Colonic mucosa (tissue), 4 donors: ENCODE results near the gene ELMOD2. TPM values are rescaled to one million over a fixed set of nuclear protein-coding genes. Genes with fewer than 3 reads are reported as not detected.

Experiments
- DNase-seq: peaks from one replicate; pipeline ENCODE4 v3.0.0-alpha.2; 2020
- H3K27ac ChIP-seq: fragments of 200-600 bp; one replicate; pipeline ENCODE4 v1.8.0; 2021
- H3K27me3 ChIP-seq: fragments of 200-600 bp; one replicate; pipeline ENCODE4 v1.8.0; 2021
- H3K36me3 ChIP-seq: fragments of 200-600 bp; one replicate; pipeline ENCODE4 v1.8.0; 2021
- H3K4me1 ChIP-seq: fragments of 200-600 bp; one replicate; pipeline ENCODE4 v1.8.0; 2021; ENCODE audit warnings: mild to moderate bottlenecking
- H3K4me3 ChIP-seq: fragments of 200-600 bp; one replicate; pipeline ENCODE4 v1.8.0; 2021
- H3K9ac ChIP-seq, 2 donors: one replicate each; pipeline ENCODE4 v1.7.0; 2013; ENCODE audit warnings: control low read depth in 2 of 2, low read depth in 2 of 2, low read length in 2 of 2
- H3K9me3 ChIP-seq: fragments of 200-600 bp; one replicate; pipeline ENCODE4 v1.8.0; 2021
- intact Hi-C: fragments of 100-400 bp; cut with DNase I; formaldehyde crosslinking; loops from one replicate; pipeline ENCODE4 v1.14.1; 2022
- total RNA-seq, 2 donors: library from RNA; stranded (reverse); fragmentation: NEBNext Ultra II Directional in 1 of 2; extraction: Animal tissue kit (Norgen Biotek cat#: 25700) in 1 of 2; gene quantifications; one replicate each; pipeline ENCODE4 v1.2.1, GENCODE V29; 2021
- TF ChIP-seq, protein P1 (sequence below): fragments of 200-600 bp; IDR thresholded peaks from one replicate; pipeline ENCODE4 v1.8.0; 2022; ENCODE audit warnings: antibody characterized with exemption, mild to moderate bottlenecking
- donor health status: healthy.
- donor health status: DM: no; HTN: no; CAD: no.
- donor health status: DM: no; HTN: no; CAD: no.

Gene ELMOD2
- total RNA-seq, 2 donors from 2014 or later = 21.3 to 27.8 TPM

DNA sequence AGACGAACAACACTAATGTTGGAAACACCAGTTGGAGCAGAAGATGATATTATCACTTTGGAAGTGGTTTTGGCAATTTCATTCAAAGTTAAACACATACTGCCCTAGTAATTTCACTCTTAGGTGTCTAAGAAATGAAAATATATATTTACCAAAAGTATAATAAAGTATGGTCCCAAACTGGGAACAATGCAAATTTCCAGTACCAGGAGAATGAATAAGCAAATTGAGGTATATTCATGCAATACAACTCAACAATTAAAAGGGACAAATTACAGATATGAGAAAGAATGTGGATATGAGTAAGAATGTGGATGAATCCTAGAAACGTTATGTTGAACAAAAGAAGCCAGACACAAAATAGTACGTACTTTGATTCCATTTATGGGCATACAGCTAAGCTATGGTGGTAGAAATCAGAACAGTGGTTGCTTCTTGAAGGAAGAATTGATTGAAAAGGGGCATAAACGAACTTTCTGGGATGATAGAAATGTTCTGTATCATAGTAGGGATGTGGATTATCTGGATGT lies 10.0 kb downstream of the ELMOD2 start:
- Histone ChIP-seq H3K27ac (no peak overlapping the region), H3K4me1 (no peaks in the 10 kb centered on the region), H3K36me3 (no peaks in the 10 kb centered on the region), H3K4me3 (no peak overlapping the region), H3K9me3 (no peaks in the 10 kb centered on the region), H3K27me3 (no peaks in the 10 kb centered on the region), H3K9ac (no peak overlapping the region)
- TF ChIP-seq, protein P1, sequence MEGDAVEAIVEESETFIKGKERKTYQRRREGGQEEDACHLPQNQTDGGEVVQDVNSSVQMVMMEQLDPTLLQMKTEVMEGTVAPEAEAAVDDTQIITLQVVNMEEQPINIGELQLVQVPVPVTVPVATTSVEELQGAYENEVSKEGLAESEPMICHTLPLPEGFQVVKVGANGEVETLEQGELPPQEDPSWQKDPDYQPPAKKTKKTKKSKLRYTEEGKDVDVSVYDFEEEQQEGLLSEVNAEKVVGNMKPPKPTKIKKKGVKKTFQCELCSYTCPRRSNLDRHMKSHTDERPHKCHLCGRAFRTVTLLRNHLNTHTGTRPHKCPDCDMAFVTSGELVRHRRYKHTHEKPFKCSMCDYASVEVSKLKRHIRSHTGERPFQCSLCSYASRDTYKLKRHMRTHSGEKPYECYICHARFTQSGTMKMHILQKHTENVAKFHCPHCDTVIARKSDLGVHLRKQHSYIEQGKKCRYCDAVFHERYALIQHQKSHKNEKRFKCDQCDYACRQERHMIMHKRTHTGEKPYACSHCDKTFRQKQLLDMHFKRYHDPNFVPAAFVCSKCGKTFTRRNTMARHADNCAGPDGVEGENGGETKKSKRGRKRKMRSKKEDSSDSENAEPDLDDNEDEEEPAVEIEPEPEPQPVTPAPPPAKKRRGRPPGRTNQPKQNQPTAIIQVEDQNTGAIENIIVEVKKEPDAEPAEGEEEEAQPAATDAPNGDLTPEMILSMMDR = no peak
- intact Hi-C loops = no loop called here
- DNase-seq = no peak

DNA sequence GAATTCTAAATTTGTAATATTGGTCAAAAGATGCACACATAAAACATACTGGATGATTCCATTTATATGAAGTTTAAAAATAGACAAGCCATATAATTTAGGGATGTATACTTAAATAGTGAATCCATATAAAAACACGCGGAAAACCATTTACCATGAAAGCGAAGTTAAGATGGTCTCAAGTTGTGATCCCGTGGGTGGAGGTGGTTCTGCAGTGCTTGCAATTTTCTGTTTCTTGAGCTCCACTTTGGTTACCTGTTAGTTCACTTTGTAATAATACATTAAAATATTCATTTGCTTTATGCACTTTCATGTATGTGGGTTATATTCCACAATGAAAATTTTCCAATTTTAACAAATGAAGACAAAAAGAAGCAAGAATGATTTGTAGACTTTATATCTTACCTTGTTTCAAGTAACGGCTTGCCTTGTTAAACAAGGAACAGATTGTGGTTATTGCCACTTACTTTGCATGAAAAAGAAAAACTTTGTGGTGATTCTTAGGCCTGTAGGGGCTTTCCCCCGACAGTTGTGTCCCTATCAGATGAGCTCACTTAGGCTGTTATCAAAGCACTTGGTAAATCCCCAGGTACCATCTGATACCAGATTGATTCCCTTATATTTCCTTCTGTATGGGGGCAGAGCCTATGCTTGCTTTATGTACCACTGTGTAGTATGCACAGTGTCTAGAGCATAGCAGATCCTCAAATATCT lies 32.6 kb downstream of the ELMOD2 start:
- Histone ChIP-seq H3K27me3 (no peaks in the 10 kb centered on the region), H3K4me1 (no peaks in the 10 kb centered on the region), H3K27ac (no peak overlapping the region), H3K4me3 (no peak overlapping the region), H3K9ac (no peak overlapping the region), H3K9me3 (no peaks in the 10 kb centered on the region), H3K36me3 (no peaks in the 10 kb centered on the region)
- intact Hi-C loops = no loop called here
- TF ChIP-seq, protein P1 = no peak
- no peak for DNase-seq

DNA sequence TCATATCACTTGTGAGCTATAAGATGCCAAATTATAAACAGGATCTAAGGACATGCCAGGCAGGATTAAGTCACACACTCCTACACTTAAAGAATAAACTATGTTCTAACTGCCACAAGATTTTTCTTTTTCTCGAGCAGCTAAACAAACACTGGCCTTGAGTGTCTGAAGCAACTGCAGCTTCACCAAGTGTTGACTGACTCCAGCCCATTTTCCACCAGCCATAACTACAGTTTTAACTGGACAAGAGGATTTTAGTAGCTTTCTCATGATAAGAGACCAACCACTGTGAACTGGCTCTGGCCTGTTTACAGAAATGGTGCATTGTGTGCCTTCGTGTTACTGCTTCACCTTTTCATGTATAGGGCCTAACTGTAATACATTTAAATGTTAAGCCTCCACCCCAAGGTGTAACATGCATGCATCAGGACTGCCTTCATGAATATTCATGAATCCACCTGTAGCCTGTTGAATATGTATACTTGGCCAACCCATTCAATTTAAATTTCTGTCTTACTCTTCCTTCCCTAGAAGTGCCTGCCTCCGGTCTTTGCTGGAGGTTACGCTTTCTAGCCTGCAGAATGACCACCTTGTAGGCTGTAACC lies 34.0 kb downstream of the ELMOD2 start:
- Histone ChIP-seq H3K9me3 (no peaks in the 10 kb centered on the region), H3K4me3 (no peak overlapping the region), H3K27me3 (no peaks in the 10 kb centered on the region), H3K36me3 (no peaks in the 10 kb centered on the region), H3K4me1 (no peaks in the 10 kb centered on the region), H3K9ac (no peak overlapping the region), H3K27ac (no peak overlapping the region)
- TF ChIP-seq, protein P1 = no peak
- intact Hi-C loops = no loop called here
- DNase-seq = no peak

DNA sequence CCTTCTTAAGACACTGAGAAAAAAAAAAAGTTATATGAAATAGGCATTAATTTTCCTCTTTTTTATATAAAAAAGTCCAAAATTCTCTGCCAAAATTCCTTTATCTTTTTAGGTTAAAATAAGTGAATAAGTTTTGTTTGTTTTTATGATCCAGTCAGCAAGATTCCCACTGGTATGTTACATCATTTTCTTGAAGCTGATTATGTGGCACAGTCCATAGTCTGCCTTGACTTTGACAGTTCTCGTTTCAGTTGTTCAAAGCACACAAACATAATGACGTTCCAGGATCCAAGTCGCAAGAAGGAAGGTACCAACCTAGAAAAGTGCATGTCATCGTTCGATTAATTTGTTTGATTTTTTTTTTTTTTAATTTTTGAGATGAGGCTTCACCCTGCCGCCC lies 35.7 kb downstream of the ELMOD2 start:
- Histone ChIP-seq H3K9me3 (no peaks in the 10 kb centered on the region), H3K36me3 (no peaks in the 10 kb centered on the region), H3K4me1 (no peaks in the 10 kb centered on the region), H3K4me3 (no peak overlapping the region), H3K27ac (no peak overlapping the region), H3K9ac (no peak overlapping the region), H3K27me3 (no peaks in the 10 kb centered on the region)
- no peak for DNase-seq
- intact Hi-C loops = no loop called here
- TF ChIP-seq, protein P1 = no peak

DNA sequence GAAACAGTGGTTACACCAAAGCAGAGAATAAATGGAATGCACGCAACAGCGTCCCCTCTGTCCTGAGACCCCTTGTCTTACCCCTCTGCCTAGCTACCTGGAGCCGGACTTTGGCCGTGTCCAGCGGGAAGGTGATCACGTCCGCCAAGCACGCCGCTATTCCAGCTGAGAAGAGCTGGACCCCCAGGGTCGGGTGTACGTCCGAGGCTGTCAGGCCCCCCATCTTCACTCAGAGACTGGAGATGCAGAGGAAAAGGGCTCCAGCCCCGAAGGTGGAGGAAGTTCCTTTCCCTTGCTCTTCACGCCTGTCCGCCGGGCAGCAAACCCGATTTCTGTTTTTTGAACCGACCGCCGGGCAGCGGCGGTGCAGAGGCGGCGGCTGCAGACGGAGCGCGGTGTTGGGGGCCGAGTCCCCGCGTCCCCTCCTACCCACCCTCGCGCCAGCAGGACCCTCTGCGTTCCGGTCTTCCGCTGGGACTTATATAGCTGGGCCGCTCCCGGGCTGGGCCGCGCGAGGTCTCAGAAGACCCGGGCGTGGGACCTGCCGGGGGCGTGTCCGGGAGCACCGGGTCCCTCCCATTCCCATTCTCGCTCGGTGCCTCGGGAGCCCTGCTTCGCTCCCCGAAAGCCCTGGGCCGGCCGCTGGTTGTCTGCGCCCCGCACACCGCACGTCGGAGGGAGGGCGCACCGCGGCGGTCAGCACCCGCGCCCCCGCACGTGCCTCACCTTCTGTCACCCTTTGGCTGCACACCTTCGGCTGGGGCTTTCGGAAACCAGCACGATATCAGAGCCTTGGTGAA lies 44.7 kb downstream of the ELMOD2 start, which contains the start of gene UCP1:
Gene UCP1 (minus strand): TSS at position 455 of the 800 bp plus-strand sequence. CDS start 232 bp downstream, at position 223.
- peaks cover 37% of the 10 kb centered on the region for H3K27me3 ChIP-seq
- no peaks in the 10 kb centered on the region for H3K9me3 ChIP-seq
- TF ChIP-seq, protein P1 = no peak
- no peaks in the 10 kb centered on the region for H3K36me3 ChIP-seq
- H3K9ac ChIP-seq = no peak within 1 kb of the TSS
- peaks cover 3% of the 10 kb centered on the region for H3K4me1 ChIP-seq
- intact Hi-C loops = no loop called here
- peak; percentile 21 for DNase-seq
- H3K27ac ChIP-seq = no peak within 1 kb of the TSS
- H3K4me3 ChIP-seq = peak within 1 kb of the TSS; percentile 35
